RCC 7860 (cell line): ENCODE data around the gene MTFP1.
A peak's percentile ranks its signal among the peaks of the same experiment; 100 is the strongest.
"Not testable (repeated sequence)": the region's sequence is repeated elsewhere in the genome, so short reads cannot be mapped to it uniquely, and the experiment has no call there.

ENCODE experiments used
- DNase-seq: peaks from one replicate; pipeline ENCODE4 v3.0.0-alpha.2; 2015; ENCODE audit warnings: low spot score
- FAIRE-seq: peaks from 2 replicates; lab custom pipeline; 2012; peaks lifted over from hg19 to GRCh38; lab: Jason Lieb, UNC

The MTFP1 gene

DNA sequence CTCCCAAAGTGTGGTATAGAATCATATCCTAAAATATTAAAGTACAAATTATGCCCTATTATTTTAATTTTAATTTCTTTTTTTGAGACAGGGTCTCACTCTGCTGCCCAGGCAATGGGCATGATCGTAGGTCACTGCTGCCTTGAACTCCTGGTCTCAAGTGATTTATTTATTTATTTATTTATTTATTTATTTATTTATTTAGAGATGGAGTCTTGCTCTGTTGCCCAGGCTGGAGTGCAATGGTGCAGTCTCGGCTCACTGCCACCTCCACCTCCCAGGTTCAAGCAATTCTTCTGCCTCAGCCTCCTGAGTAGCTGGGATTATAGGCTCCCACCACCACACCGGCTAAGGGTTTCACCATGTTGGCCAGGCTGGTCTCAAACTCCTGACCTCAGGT lies 24.5 kb upstream of the MTFP1 start:
- not testable (repeated sequence) for FAIRE-seq, DNase-seq

DNA sequence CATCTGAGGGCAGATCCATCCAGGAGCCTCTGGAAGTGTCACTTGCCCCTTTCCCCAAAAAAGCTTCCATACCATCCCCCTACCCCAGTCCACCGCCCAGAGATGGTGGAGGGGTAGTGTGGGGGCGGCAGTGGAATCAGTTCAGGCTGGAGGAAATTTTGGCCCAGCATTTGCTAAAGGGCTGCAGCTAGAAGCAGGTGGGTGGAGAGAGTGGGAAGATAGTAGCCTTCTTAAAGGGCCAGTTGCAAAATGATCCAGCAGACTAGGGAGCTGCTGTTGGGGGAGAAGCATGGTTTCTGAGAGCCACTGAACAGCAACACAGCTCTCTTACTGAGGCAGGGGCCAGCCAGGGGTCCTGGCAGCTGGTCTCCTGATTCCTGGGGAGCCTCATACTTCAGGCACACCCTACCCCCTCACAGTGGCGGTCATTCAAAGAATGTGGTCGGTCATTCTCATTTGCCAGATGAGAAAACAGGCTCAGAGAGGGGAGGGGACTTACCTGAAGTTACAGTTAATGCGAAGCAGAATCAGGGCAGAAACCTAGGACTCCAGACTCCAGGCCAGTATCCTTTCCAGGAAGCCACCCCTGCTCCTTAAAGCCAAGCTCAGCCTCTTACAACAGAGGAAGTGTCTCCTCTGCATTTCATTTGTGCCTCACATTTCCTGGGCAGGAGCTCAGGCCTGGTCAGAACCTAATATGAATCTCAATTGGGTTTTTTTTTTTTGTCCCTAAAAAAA lies 23.4 kb upstream of the MTFP1 start:
- FAIRE-seq (no peak), DNase-seq (no peak)

DNA sequence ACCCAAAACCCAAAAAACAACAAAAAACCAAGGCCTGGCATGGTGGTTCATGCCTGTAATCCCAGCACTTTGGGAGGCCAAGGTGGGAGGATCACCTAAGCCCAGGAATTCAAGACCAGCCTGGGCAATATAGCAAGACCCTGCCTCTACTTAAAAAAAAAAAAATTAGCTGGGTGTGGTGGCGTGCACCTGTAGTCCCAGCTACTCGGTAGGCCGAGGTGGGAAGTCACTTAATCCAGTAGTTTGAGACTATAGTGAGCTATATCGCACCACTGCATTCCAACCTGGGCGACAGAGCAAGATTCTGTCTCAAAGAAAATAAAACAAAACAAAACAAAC lies 22.8 kb upstream of the MTFP1 start:
- FAIRE-seq, DNase-seq: not testable (repeated sequence)

DNA sequence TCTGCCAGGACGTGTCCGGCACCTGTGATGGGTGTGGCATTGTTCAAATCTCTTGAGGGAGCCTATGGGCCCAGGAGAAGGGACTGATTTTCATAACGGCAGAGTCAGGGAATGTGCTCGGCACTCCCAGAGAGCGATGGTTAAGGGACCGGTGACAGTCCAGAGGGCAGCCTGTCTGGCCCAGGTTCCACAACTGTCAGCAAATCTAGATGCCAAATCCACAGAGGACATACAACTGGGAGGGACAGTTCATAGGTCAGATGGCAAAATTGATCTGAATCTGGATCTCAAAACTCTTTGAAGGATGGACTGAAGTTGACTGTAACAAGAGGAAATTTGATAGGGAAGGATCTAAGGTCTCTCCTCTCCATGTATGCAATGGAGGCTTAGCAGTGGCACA lies 21.3 kb upstream of the MTFP1 start:
- no peak for FAIRE-seq
- DNase-seq: no peak

DNA sequence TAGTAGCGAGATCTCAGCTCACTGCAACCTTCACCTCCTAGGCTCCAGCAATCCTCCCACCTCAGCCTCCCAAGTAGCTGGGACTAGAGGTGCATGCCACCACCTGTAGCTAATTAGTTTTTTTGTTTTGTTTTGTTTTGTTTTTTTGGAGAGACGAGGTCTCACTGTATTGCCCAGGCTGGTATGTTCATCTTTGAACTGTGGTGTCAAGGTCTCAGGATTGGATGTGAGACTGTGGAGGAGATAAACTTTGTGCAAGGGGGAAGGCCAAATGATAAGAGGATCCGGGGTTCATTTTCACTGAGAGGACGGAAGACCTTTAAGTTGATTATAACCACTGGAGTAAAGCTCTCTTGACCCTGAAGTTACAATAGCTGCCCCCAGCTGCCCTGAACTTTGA lies 19.8 kb upstream of the MTFP1 start:
- FAIRE-seq (no peak), DNase-seq (no peak)

DNA sequence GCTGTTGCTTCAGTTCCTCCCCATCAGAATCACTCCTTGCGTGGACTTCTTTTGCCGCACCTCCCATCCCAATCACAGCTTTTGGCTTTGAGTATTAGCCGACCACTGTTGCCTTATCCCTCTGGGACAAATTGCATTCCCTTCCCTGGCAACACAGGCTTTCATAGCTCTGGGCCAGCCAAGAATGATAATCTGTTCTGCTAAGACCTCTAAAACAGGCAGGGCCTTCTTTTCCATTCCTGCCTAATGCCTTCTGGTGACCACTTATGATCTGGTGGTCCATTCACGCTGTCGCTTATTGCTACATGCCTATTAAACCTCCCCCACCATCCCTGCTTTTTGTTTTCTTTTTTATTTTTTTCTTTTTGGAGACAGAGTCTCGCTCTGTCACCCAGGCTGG lies 19.2 kb upstream of the MTFP1 start:
- FAIRE-seq (no peak), DNase-seq (no peak)

DNA sequence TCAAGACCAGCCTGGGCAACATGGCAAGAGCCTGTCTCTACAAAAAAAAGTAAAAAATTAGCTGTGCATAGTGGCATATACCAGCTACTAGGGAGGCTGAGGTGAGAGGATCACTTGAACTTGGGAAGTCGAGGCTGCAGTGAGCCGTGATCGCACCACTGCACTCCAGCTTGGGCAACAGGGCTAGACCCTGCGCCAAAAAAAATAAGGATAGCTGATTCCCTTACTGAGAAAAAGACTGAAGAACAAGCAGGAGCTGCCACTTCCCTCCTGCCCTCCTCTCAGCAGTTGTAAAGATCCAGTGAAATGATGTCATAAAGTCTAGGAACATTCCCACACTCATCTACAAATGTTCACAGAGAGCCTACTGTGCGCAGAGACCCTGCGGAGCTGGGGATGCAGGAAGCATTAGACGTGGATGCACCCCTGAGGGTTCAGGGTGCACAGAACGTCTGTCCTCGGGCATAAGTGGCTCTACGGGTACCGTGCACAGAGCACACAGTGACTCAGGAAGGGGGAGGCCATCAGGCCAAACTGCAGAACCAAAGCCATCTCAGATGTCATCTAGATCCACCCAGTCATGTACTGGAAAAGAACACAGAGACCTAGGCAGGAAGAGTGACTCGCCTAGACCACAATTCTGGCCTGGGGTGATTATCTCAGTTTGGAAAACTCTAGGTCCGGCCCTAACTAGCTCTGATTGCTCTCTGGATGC lies 17.0 kb upstream of the MTFP1 start:
- peak; percentile 60 for FAIRE-seq

DNA sequence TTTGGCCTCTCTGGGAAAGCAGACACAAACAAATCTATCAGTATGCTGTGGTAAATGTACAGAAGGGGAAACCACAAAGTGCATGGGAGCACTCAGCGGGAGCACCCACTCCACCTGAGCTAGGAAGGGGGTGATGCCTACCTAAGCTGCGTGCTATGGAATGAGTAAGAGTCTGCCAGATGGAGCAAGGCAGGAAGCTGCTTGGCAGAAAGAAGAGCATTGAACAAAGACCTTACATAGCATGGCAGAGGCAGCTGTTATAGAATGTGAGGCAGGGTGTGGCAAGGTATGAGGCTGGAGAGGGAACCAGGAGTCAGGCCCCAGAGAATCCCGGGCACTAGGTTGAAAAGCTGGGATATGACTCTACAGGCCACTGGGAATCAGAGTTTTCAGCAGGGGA lies 13.8 kb upstream of the MTFP1 start:
- FAIRE-seq: no peak
- no peak for DNase-seq

More for the DNA sequence above, 17.0 kb upstream of the MTFP1 start:
- peak; percentile 70 for DNase-seq

DNA sequence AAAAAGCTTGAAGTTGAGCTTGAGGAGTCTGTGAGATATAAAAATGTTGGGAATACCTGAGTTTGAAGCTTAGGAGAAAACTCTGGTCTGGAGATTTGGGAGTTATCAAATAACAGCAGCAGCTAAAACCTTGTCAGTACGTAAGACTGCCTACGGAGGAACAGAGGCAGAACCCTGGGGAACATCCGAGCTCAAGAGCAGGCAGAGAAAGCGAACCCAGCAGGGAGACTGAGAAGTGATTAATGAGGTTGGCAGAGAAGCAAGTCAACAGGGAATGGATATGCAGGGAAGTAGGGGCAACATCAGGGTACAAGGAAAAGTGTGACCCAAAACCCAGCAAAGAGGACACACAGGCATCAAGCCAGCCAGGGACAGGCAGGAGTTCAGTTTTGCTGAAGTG lies 12.6 kb upstream of the MTFP1 start:
- FAIRE-seq: no peak
- DNase-seq: no peak

DNA sequence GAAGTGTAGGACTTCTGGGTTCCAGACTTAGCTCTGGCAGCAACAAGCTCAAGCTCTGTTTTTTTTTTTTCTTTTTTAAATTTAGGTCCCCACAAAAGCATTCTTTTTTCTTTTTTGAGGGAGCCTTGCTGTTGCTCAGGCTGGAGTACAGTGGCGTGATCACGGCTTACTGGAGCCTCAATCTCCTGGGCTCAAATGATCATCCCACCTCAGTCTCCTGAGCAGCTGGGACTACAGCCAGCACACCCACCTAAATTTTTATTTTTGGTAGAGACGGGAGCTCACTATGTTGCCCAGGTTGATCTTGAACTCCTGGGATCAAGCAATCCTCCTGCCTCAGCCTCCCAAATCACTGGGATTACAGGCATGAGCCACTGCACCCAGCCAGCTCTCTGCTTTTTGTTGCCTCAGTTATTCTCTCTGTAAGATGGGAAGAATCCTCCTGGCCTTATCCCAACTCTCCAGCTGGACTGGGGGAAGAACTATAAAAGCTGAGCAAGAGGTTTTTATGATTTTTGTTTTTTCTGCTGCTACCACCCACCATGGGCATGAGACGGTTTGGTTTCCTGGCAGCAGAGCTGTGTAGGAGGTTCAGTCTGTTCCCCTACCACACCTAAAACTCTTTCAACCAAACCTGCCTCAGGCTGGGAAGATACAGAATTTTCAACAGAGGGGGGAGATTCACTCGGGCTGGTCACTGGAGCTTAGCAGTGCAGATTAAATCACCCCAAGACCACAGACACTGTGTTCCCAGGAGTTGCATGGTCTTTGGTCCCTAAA lies 11.6 kb upstream of the MTFP1 start:
- DNase-seq (no peak), FAIRE-seq (no peak)

DNA sequence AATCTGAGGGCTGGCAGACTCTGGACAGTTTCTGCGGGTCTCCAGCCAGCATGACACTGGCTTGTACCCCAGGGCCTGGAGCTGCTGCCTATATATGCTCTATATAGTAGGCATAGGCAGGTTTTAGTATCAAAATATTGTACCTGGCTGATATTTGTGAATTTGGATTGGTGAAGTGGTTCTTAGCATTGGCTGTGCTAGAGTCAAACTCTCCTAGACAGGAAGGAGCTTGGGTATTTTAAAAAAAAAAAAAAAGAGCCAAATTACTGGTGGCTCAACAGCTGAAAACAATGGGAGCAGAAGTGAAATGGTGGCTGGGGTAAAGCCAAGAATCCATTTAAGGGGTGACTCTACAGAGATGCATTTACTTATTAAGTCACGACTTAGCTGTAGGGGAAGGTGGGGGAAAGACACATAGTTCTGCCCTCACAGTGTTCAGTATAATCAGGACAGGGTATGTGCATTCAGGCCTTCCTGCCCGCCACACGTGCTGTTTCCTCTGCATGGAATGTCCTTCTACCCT lies 11.0 kb upstream of the MTFP1 start:
- DNase-seq (no peak), FAIRE-seq (no peak)

DNA sequence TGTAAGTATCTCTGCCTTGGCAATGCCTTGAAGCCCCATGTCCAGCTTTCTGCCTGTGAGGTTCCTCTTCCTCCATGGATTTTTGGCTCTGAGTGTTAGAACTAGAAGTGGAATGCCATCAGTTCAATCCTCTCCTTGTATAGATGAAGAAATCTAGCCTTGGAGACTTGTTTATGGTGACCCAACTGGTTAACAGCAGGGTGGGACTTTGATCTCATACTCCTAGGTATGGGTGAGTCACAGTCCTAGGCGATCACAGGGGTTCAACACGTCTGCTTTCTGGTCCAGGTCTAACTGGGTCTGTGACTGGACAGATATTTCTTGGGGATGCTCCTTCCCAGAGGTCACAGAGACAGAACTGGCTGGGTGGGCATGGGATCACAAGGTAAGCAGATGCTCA lies 9.2 kb upstream of the MTFP1 start:
- FAIRE-seq (no peak), DNase-seq (no peak)

DNA sequence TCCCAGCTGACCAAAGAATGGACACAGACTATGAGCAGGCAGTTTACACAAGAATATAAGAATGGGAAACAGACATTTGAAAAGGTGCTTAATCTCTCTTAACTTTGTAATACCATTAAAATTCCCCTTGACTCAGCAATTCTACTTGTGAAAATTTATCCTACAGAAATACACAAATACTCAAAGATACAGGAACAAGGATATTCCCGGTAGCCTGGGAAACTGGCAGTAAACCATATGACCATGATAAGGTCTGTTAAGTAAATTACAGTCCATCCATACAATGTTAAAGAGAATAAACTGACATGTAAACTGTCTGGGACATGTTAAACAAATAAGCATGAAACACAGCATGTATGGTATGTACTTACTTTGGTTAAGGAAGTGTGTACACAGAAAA lies 8.7 kb upstream of the MTFP1 start:
- FAIRE-seq (no peak), DNase-seq (no peak)

DNA sequence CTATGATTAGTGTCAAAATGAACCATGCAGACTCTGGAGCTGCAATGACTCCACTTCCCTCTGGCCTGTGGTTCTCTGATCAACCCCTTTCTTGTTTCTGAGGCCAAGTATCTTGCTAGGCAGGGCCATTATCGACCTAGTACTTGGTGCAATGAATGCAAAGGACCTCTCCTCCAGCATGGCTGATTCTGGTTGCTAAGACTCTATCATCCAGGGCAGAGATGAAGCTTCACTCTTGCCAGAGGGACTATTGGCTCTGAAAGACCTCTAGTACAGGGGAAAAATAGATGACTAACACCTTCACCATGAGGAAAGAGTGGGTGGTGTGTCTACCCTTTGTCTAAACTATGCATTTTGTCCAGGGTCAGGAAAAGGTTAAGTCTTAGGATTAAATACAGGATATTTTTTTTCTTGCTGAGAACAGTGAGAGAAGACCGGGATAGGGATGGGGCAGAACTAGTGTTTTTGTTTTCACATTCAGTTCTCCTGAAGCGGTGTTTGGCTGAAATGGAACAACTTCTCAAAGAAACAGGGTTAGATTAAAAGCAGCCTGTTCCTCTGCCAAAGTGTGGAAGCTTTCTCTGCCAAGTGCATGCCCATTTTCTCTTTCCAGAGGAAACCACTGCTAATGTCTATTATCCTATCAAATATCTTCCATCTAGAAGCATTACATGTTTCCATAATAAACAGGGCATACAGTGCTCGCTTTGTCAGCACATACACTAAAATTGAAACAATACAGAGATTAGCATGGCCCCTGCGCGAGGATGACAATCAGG lies 5.0 kb upstream of the MTFP1 start:
- peak; percentile 67 for DNase-seq
- peak; percentile 64 for FAIRE-seq

DNA sequence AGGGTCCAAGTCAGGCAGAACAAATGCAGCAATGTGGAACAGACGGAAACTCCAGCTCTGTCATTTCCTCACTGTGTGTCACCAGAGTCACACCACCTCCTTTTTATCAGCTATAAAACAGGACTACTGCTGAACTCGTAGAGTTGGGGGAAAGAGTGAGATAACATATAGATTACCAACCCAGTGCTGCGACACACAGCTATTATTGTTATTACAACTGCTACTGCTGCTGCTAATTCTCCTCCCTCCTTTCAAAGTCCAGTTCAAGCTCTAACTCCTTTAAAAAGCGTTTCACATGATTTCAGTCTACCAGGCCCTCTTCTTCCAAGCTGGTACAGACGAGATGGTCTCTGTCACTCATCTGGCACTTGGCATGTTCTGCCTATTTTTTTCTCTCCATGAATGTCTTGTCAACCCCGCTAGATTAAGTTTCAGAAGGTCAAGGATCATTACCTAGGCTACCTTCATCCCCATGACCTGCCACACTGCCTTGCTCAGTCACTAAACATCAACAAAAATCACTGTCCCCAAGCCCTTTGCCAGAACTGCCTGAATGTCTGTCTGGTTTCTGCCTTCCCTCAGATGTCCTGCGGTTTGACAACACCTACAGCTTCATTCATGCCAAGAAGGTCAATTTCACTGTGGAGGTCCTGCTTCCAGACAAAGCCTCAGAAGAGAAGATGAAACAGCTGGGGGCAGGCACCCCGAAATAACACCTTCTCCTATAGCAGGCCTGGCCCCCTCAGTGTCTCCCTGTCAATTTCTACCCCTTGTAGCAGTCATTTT lies 3.7 kb upstream of the MTFP1 start:
- FAIRE-seq: no peak
- DNase-seq: peak; percentile 42

DNA sequence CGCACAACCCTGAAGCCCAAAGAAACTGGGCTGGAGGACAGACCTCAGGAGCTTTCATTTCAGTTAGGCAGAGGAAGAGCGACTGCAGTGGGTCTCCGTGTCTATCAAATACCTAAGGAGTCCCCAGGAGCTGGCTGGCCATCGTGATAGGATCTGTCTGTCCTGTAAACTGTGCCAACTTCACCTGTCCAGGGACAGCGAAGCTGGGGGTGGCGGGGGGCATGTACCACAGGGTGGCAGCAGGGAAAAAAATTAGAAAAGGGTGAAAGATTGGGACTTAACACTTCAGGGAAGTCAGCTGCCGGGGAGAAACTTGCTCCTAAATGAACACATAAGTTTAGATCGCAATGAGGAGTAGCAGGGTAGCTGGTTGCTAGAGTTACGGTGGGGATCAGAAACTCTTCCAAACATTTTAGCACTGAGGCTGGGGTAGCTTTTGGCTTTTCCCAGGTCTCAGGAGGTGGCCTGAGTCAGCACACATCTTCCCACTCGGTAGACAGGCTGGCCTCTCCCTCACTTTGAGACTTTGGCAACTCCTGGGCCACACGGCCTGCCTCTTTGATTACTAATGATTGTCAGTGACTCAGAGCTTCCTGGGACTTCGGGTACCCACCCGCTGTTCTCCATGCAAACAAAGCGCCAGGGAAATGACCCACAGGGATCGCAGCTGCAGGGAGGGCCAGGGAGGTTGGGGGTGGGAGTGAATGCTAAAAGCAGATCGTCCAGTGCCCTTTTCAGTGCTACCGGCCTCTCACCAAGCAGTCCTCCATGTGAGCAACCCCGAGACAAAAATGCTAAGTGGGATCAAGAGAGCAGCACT lies 2.9 kb upstream of the MTFP1 start:
- DNase-seq (peak; percentile 97), FAIRE-seq (peak; percentile 81)

DNA sequence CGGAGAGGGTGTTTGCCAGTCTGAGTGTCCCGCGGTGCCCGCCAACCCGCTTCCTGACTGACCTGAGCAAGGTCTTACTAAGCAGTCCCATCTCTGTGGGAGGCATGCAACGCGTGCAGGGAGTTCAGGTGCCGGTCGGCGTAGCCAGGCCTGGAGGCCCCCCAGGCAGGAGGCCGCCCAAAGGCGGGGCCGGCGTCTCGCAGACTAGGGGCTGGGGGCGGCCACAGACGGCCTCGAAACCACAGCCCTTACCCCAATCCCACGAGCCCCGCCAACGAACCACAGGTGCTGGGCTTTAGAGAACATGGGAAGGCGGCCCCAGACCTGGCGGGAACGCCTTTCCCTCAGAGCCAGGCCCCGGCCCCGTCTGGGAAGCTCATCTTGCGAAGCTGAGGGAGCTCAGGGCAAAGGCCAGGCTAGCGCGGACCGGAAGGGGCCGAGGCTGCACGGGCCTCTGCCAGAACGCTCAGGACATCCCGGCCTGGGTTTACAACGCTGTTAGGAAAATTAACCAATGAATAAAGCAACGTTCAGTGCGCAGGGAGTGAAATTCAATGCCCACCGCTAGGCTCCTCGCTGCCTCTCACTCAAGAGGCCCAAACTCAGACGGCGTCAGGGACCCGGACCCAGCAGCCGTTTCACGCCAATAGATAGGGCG lies 2.1 kb upstream of the MTFP1 start:
- DNase-seq (peak; percentile 85), FAIRE-seq (no peak)

DNA sequence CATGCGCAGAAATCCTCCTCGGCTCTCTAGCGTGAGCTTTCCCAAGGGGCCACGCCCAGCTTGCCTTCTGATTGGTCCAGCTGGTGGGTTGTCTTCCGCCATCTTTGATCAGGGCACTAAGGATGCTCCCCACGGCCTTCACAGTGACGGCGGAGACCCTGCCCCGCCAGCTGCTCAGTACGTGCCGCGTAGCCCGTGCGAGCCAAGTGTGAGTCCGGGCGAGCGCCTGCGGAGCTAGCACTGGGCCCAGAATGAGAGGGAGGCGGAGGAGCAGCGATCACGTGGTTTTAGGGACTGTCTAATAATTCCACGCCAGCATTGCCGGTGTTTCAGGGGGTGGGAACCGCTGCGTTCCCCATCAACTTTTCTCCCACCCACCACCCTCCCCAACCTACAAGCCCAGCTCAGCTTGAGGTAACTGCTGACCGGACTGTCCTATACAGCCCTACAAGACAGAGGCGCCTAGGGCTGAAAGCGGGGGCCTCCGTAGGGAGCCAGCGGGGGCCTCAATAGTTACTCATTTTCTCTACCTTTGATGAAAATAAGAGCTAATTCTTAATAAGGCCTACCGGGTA lies 1.5 kb upstream of the MTFP1 start:
- DNase-seq (peak; percentile 99), FAIRE-seq (peak; percentile 88)
